Measurements from ENCODE around the gene DYNC2H1.

DYNC2H1 gene

DNA sequence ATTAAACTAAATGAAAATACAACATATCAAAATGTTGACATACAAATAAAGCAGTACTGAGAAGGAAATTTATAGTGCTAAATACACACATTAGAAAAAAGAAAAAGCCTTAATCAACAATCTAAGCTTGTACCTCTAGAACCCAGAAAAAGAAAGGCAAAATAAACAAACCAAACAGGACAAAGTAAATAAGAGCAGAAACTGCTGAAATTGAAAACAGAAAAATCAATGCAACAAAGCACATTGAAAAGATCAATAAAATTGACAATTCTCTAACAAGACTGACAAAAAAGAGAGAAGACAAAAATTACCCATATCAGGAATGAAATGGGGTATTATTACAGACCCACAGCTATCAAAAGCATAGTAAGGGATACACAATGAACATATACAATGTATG lies 38.2 kb upstream of the DYNC2H1 start:
- no peak overlapping the region for H3K4me3 ChIP-seq (ENCODE audit: low read depth, low read length)
- TF ChIP-seq MYC (IDR thresholded peaks at IDR 0.05; ENCODE audit: low read depth, low read length) (no peak), POLR2A (IDR thresholded peaks at IDR 0.05; ENCODE audit: extremely low read depth, insufficient read length) (no peak)
- TF ChIP-seq, protein P1, sequence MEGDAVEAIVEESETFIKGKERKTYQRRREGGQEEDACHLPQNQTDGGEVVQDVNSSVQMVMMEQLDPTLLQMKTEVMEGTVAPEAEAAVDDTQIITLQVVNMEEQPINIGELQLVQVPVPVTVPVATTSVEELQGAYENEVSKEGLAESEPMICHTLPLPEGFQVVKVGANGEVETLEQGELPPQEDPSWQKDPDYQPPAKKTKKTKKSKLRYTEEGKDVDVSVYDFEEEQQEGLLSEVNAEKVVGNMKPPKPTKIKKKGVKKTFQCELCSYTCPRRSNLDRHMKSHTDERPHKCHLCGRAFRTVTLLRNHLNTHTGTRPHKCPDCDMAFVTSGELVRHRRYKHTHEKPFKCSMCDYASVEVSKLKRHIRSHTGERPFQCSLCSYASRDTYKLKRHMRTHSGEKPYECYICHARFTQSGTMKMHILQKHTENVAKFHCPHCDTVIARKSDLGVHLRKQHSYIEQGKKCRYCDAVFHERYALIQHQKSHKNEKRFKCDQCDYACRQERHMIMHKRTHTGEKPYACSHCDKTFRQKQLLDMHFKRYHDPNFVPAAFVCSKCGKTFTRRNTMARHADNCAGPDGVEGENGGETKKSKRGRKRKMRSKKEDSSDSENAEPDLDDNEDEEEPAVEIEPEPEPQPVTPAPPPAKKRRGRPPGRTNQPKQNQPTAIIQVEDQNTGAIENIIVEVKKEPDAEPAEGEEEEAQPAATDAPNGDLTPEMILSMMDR (IDR thresholded peaks at IDR 0.05; ENCODE audit: low read depth, low read length), result no peak
- TF ChIP-seq, protein P2, sequence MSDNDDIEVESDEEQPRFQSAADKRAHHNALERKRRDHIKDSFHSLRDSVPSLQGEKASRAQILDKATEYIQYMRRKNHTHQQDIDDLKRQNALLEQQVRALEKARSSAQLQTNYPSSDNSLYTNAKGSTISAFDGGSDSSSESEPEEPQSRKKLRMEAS (IDR thresholded peaks at IDR 0.05; ENCODE audit: low read depth, low read length), result no peak
- no peak for DNase-seq (ENCODE audit: low read depth)

DNA sequence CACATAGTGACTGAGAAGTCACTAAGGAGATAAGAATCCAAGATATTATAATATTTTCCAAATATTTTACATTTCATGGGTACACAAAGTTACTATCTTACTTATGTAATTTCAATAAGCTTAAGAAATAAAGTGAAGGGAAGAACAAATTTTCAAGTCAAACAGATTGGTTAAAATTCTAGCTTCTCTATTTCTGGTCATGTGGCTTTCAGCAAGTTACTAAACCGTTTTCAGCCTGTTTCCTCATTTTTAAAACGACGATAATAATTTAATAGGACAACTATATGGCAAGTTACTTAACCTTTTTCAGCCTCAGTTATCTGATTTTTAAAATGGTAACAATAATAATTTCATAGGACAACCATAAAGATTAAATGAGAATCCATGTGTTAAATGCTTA lies 32.9 kb upstream of the DYNC2H1 start:
- DNase-seq (ENCODE audit: low read depth), result no peak
- TF ChIP-seq, protein P1 (IDR thresholded peaks at IDR 0.05; ENCODE audit: low read depth, low read length), result no peak
- TF ChIP-seq, protein P2 (IDR thresholded peaks at IDR 0.05; ENCODE audit: low read depth, low read length), result no peak
- TF ChIP-seq MYC (IDR thresholded peaks at IDR 0.05; ENCODE audit: low read depth, low read length), result no peak
- no peak overlapping the region for H3K4me3 ChIP-seq (ENCODE audit: low read depth, low read length)

DNA sequence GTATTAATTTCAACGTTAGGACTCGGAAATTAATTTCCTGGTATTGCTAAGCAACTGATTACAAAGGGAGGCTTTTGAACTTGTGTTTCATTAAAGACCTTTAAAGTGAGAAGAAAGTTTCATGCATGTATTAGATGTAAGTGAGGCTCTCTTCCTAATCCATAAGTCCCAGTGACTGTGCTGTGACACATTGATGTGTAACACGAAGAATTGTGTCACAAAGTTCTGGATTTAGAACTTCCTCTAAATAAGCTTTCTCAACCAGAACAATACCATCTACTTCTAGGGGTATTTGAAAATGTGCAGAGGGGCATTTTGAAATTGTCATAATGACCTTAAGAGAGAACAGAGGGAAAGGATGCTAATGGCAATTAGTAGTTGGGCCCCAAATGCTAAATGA lies 31.7 kb upstream of the DYNC2H1 start:
- TF ChIP-seq, protein P1 (IDR thresholded peaks at IDR 0.05; ENCODE audit: low read depth, low read length), result no peak
- TF ChIP-seq, protein P2 (IDR thresholded peaks at IDR 0.05; ENCODE audit: low read depth, low read length), result no peak
- no peak for TF ChIP-seq MYC (IDR thresholded peaks at IDR 0.05; ENCODE audit: low read depth, low read length)
- no peak for TF ChIP-seq POLR2A (IDR thresholded peaks at IDR 0.05; ENCODE audit: extremely low read depth, insufficient read length)
- DNase-seq (ENCODE audit: low read depth), result peak; percentile 25
- no peak overlapping the region for H3K4me3 ChIP-seq (ENCODE audit: low read depth, low read length)

DNA sequence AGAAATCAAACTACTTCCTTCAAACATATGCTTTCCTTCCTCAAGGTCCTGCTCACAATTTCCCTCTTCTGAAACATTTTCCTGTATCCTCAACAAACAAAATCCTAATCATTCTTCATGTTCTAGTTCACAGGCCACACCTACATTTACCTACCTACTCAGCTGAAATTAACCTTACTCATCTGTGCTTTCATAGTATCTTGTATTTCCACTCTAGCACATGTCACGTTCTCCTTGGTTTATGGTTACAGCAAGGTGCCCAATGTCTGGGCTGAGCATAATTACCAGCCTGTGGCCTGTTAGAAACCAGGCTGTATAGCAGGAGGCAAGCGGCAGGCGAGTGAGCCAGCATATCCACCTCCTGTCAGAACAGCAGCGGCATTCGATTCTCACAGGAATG lies 30.5 kb upstream of the DYNC2H1 start:
- H3K4me3 ChIP-seq (ENCODE audit: low read depth, low read length), result no peak overlapping the region
- no peak for DNase-seq (ENCODE audit: low read depth)
- TF ChIP-seq, protein P1 (IDR thresholded peaks at IDR 0.05; ENCODE audit: low read depth, low read length), result no peak
- TF ChIP-seq POLR2A (IDR thresholded peaks at IDR 0.05; ENCODE audit: extremely low read depth, insufficient read length) (no peak), MYC (IDR thresholded peaks at IDR 0.05; ENCODE audit: low read depth, low read length) (no peak)
- TF ChIP-seq, protein P2 (IDR thresholded peaks at IDR 0.05; ENCODE audit: low read depth, low read length), result no peak

DNA sequence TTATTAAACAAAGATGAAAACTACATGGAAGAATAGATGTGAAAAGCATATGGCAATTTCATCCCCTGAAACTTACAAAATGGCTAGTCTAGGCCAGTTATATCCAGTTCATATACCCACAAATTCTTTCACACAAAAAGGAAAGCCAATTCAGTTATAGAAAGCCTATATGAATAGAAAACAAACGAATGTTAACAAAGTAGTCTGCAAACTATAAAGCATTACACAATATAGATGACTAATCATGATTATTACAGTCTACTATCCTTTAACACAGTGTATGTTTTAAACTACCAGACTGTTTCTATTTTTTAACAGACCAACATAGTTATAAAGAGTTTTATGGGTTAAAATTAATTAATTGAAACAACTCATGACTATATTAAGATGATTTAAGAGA lies 29.4 kb upstream of the DYNC2H1 start:
- TF ChIP-seq POLR2A (IDR thresholded peaks at IDR 0.05; ENCODE audit: extremely low read depth, insufficient read length), result no peak
- TF ChIP-seq MYC (IDR thresholded peaks at IDR 0.05; ENCODE audit: low read depth, low read length), result no peak
- TF ChIP-seq, protein P2 (IDR thresholded peaks at IDR 0.05; ENCODE audit: low read depth, low read length), result no peak
- TF ChIP-seq, protein P1 (IDR thresholded peaks at IDR 0.05; ENCODE audit: low read depth, low read length), result no peak
- DNase-seq (ENCODE audit: low read depth), result no peak
- no peak overlapping the region for H3K4me3 ChIP-seq (ENCODE audit: low read depth, low read length)
